ENCODE results near the gene HMGCS1.

DNA sequence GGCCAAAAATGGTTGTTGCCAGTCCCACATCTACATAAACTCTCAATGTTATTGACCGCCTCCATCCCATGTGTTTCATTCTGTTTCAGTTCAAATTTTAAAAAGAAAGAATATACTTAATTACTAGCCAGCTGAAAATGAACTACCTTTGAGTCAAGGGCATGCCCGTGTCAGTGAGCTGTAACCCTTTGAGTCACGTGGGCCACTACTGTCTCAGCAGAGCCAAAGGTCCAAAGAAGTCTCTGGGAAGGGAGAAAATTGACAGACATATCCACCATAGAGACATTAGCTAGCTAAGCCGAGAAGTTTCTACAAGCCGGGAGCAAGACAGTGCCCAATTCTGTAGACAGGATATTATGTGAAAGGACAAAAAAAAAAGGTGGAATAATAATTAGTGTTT, 61.5 kb downstream of the HMGCS1 start:
- TF ChIP-seq EP300 (IDR thresholded peaks at IDR 0.05; ENCODE audit: low read depth in 2 of 2, low read length in 2 of 2) = no peak
- TF ChIP-seq EP300 (CRISPR knock-in tag; IDR thresholded peaks at IDR 0.05; ENCODE audit: borderline replicate concordance) = no peak
- TF ChIP-seq ZSCAN9 (CRISPR knock-in tag; IDR thresholded peaks at IDR 0.05; ENCODE audit: borderline replicate concordance) = no peak
- TF ChIP-seq FOSL1 (CRISPR knock-in tag; IDR thresholded peaks at IDR 0.05; ENCODE audit: borderline replicate concordance) = no peak
- no peak for TF ChIP-seq FOXJ3 (CRISPR knock-in tag; IDR thresholded peaks at IDR 0.05; ENCODE audit: borderline replicate concordance)
- no peak for TF ChIP-seq NFATC3 (CRISPR knock-in tag; IDR thresholded peaks at IDR 0.05)
- TF ChIP-seq ZNF292 (CRISPR knock-in tag; IDR thresholded peaks at IDR 0.05; ENCODE audit: borderline replicate concordance, low read depth) = no peak
- TF ChIP-seq, protein P1, sequence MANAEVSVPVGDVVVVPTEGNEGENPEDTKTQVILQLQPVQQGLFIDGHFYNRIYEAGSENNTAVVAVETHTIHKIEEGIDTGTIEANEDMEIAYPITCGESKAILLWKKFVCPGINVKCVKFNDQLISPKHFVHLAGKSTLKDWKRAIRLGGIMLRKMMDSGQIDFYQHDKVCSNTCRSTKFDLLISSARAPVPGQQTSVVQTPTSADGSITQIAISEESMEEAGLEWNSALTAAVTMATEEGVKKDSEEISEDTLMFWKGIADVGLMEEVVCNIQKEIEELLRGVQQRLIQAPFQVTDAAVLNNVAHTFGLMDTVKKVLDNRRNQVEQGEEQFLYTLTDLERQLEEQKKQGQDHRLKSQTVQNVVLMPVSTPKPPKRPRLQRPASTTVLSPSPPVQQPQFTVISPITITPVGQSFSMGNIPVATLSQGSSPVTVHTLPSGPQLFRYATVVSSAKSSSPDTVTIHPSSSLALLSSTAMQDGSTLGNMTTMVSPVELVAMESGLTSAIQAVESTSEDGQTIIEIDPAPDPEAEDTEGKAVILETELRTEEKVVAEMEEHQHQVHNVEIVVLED (CRISPR knock-in tag; IDR thresholded peaks at IDR 0.05; ENCODE audit: borderline replicate concordance) = no peak
- TF ChIP-seq MAFF (IDR thresholded peaks at IDR 0.05; ENCODE audit: low read depth, low read length) = no peak
- no peak for TF ChIP-seq TBL1XR1 (IDR thresholded peaks at IDR 0.05; ENCODE audit: borderline replicate concordance, low read length, partially characterized antibody)
- no peak for TF ChIP-seq ZFAT (CRISPR knock-in tag; conservative IDR thresholded peaks at IDR 0.05)
- TF ChIP-seq MEIS1 (CRISPR knock-in tag; IDR thresholded peaks at IDR 0.05; ENCODE audit: borderline replicate concordance) = no peak
- TF ChIP-seq ETV6 (CRISPR knock-in tag; conservative IDR thresholded peaks at IDR 0.05) = no peak
